Uterus (tissue), 4 donors: ENCODE data around the gene CDT1. TPM values are rescaled to one million over a fixed set of nuclear protein-coding genes. Genes with fewer than 3 reads are reported as not detected.

Source experiments
- DNase-seq, 2 donors: peaks; one replicate each; pipeline ENCODE4 v3.0.0-alpha.2; 2019 to 2020
- H3K27ac ChIP-seq, 2 donors: fragments of 200-600 bp; sonication (generic); 1 replicate in 1 of 2; 2 replicates in 1 of 2; pipeline ENCODE4 v1.5.1; 2016 to 2018
- H3K27me3 ChIP-seq, 2 donors: fragments of 200-600 bp; sonication (generic); one replicate each; pipeline ENCODE4 v1.5.1; 2018 to 2019; ENCODE audit warnings: control low read depth in 1 of 2
- H3K36me3 ChIP-seq, 2 donors: fragments of 200-600 bp; sonication (generic); one replicate each; pipeline ENCODE4 v1.5.1; 2019; ENCODE audit warnings: control low read depth in 1 of 2
- H3K4me1 ChIP-seq, 2 donors: fragments of 200-600 bp; sonication (generic); one replicate each; pipeline ENCODE4 v1.5.1; 2018 to 2019; ENCODE audit warnings: control low read depth in 1 of 2
- H3K4me3 ChIP-seq, 2 donors: fragments of 200-600 bp; sonication (generic); 1 replicate in 1 of 2; 2 replicates in 1 of 2; pipeline ENCODE4 v1.5.1; 2018 to 2019; ENCODE audit warnings: mild to moderate bottlenecking in 1 of 2
- H3K9me3 ChIP-seq, 2 donors: fragments of 200-600 bp; sonication (generic); one replicate each; pipeline ENCODE4 v1.5.1; 2019; ENCODE audit warnings: control low read depth in 1 of 2
- POLR2A ChIP-seq, 2 donors: fragments of 450-650 bp; IDR thresholded peaks; one replicate each; pipeline ENCODE4 v1.6.1; 2016; ENCODE audit warnings: antibody characterized with exemption in 2 of 2, mild to moderate bottlenecking in 1 of 2, moderate library complexity in 1 of 2
- intact Hi-C: fragments of 100-400 bp; cut with DNase I; formaldehyde crosslinking; loops from one replicate; pipeline ENCODE4 v1.15.1; 2023; ENCODE audit warnings: low total_unique reads
- total RNA-seq, 4 donors: library from RNA; depleted of rRNA in 3 of 4; stranded (reverse); fragments of >200 nt in 3 of 4; gene quantifications; one replicate each; pipeline versions ENCODE4 v1.1.0 to v1.2.4, GENCODE V29; 2014 to 2023
- TF ChIP-seq, protein P1 (sequence below), 4 experiments: fragments of 200-600 bp in 2 of 4; fragments of 450-650 bp in 2 of 4; sonication (generic) in 2 of 4; IDR thresholded peaks; one replicate each; pipeline ENCODE4 v1.5.1; 2016 to 2019; ENCODE audit warnings: antibody characterized with exemption in 4 of 4, mild to moderate bottlenecking in 2 of 4, moderate library complexity in 1 of 4
- donor health status: DM: yes; HTN: yes; CAD: no.

Gene CDT1
- total RNA-seq, 4 donors from 2014 or later: 0.34 to 6.6 TPM; not detected in 2

DNA sequence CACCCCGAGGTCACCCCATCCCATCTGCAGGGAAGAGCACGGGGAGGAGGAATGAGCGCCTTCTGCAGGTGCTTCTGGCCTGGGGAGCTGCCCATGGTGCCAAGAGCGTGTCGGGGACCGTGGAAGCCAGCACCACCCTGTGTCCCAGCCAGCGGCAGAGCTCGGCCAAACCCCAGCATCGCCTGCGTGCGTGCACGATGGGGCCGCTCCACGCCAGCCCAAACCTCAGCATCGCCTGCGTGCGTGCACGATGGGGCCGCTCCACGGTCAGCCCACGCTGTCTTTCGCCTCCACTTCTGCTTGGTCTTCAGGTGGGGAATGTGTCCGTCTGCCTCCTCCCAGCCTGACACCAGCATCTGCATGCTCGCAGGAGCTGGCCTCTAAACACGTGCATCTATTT, 39.2 kb downstream of the CDT1 start:
- DNase-seq: no peak
- H3K27me3 ChIP-seq: no peaks in the 10 kb centered on the region
- no peaks in the 10 kb centered on the region for H3K36me3 ChIP-seq
- H3K4me1 ChIP-seq: no peaks in the 10 kb centered on the region
- intact Hi-C loops: no loop called here
- H3K9me3 ChIP-seq: no peaks in the 10 kb centered on the region
- no peak overlapping the region for H3K27ac ChIP-seq
- H3K4me3 ChIP-seq: no peak overlapping the region
- TF ChIP-seq, protein P1, sequence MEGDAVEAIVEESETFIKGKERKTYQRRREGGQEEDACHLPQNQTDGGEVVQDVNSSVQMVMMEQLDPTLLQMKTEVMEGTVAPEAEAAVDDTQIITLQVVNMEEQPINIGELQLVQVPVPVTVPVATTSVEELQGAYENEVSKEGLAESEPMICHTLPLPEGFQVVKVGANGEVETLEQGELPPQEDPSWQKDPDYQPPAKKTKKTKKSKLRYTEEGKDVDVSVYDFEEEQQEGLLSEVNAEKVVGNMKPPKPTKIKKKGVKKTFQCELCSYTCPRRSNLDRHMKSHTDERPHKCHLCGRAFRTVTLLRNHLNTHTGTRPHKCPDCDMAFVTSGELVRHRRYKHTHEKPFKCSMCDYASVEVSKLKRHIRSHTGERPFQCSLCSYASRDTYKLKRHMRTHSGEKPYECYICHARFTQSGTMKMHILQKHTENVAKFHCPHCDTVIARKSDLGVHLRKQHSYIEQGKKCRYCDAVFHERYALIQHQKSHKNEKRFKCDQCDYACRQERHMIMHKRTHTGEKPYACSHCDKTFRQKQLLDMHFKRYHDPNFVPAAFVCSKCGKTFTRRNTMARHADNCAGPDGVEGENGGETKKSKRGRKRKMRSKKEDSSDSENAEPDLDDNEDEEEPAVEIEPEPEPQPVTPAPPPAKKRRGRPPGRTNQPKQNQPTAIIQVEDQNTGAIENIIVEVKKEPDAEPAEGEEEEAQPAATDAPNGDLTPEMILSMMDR (IDR thresholded peaks at IDR 0.05): no peak
- TF ChIP-seq POLR2A (IDR thresholded peaks at IDR 0.05): no peak

DNA sequence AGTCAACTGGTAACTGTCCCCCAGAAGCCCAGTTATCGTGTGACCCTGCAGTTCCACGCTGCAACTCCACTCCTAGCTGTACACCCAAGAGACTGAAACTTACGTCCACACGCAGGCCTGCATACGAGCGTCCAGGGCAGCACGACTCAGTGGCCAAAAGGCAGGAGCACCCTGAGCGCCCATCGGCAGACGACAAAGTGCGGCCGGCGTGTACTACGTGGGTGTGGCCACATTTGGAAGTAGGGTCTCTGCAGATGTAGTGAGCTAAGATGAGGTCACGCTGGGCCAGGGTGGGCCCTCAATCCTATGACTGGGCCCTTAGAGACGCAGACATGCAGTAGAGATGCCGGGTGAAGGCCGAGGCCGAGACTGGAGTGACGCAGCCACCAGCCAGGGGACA, 39.7 kb downstream of the CDT1 start:
- Histone ChIP-seq H3K36me3 (no peaks in the 10 kb centered on the region), H3K27ac (no peak overlapping the region), H3K27me3 (no peaks in the 10 kb centered on the region), H3K4me3 (no peak overlapping the region), H3K4me1 (no peaks in the 10 kb centered on the region), H3K9me3 (no peaks in the 10 kb centered on the region)
- intact Hi-C loops: no loop called here
- TF ChIP-seq POLR2A (IDR thresholded peaks at IDR 0.05): no peak
- TF ChIP-seq, protein P1 (IDR thresholded peaks at IDR 0.05): no peak
- DNase-seq: no peak

DNA sequence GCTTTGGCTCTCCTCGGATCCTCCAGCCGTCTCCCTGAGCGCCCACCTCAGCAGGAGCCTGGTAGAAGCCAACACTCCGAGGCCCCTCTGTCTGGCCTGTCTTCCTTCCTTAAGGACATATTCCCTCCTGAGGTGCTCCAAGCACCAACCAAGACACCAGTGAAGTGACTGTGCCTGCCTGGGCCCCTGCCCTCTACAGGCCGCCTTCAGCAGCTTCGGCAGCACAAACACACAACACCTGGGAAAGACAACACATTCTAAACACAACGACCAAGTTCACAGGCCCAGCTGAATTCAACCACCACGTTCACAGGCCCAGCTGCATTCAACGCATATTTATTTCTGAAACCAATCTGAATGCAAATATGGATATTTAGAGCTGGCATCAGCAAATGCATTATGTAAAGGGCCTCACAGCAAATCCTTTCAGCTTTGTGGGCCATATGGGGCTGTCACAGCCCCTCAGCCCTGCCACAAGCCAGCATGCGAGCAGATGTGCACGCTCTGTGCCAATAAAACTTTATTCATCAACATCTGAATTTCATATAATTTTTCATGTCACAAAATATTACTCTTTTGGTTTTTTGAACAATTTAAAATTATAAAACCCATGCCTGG, 40.9 kb downstream of the CDT1 start:
- H3K36me3 ChIP-seq: no peaks in the 10 kb centered on the region
- no peaks in the 10 kb centered on the region for H3K4me1 ChIP-seq
- H3K9me3 ChIP-seq: no peaks in the 10 kb centered on the region
- intact Hi-C loops: no loop called here
- no peak for DNase-seq
- no peaks in the 10 kb centered on the region for H3K27me3 ChIP-seq
- TF ChIP-seq, protein P1 (IDR thresholded peaks at IDR 0.05): no peak
- no peak for TF ChIP-seq POLR2A (IDR thresholded peaks at IDR 0.05)
- H3K27ac ChIP-seq: no peak overlapping the region
- H3K4me3 ChIP-seq: no peak overlapping the region

DNA sequence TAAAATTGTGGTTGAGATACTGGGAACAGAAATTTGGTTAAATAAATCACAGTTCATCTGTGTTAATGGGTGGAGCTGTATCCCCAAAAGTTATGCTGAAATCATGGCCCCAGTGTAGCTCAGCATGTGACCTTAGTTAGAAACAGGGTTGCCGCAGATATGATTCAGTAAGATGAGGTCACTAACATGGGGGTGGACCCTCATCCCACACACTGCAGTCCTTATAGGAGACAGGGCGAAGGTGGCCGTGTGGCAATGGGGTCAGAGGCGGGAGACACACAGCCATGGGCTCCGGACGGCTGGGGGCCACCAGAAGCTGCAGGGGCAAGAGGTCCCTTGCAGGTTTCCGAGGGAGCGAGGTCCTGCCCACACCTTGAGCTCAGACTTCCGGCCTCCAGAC, 42.5 kb downstream of the CDT1 start:
- no peak overlapping the region for H3K27ac ChIP-seq
- no peaks in the 10 kb centered on the region for H3K9me3 ChIP-seq
- no peak for DNase-seq
- intact Hi-C loops: no loop called here
- H3K4me3 ChIP-seq: no peak overlapping the region
- no peaks in the 10 kb centered on the region for H3K36me3 ChIP-seq
- no peaks in the 10 kb centered on the region for H3K27me3 ChIP-seq
- TF ChIP-seq, protein P1 (IDR thresholded peaks at IDR 0.05): no peak
- no peak for TF ChIP-seq POLR2A (IDR thresholded peaks at IDR 0.05)
- H3K4me1 ChIP-seq: no peaks in the 10 kb centered on the region

DNA sequence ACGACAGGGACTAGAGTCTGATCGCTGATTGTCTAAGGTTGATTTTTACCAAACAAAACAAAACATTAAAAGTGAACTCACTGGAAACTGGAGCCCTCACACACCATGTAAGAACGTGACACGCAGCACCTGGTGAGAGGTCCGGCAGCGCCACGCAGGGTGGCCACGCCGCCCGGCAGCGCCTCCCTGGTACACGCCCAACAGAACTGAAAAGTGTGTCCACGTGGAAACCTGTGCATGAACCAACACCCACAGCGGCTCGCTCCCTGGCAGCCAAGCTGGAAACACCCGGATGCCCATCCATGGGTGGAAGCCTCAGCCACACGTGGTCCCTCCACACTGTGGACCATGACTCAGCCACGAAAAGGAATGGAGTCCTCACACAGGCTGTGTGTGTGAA, 44.1 kb downstream of the CDT1 start:
- no peak overlapping the region for H3K4me3 ChIP-seq

More for the DNA sequence above, 44.1 kb downstream of the CDT1 start:
- Histone ChIP-seq H3K9me3 (no peaks in the 10 kb centered on the region), H3K36me3 (no peaks in the 10 kb centered on the region), H3K27ac (no peak overlapping the region), H3K27me3 (no peaks in the 10 kb centered on the region), H3K4me1 (no peaks in the 10 kb centered on the region)
- TF ChIP-seq, protein P1 (IDR thresholded peaks at IDR 0.05): no peak
- no peak for TF ChIP-seq POLR2A (IDR thresholded peaks at IDR 0.05)
- intact Hi-C loops: no loop called here
- no peak for DNase-seq
